22Rv1 (cell line): ENCODE data around the gene CBY2.

ENCODE experiments used
- H3K27ac ChIP-seq: fragments of 450-650 bp; 2 replicates; pipeline ENCODE4 v1.5.1; 2017
- ZFX ChIP-seq: fragments of 450-650 bp; IDR thresholded peaks from 2 replicates; pipeline ENCODE4 v1.6.1; 2017; ENCODE audit warnings: antibody characterized with exemption, borderline replicate concordance
- TF ChIP-seq, protein P1 (sequence below): fragments of 450-650 bp; IDR thresholded peaks from 2 replicates; pipeline ENCODE4 v1.5.1; 2017; ENCODE audit warnings: mild to moderate bottlenecking

The CBY2 gene

DNA sequence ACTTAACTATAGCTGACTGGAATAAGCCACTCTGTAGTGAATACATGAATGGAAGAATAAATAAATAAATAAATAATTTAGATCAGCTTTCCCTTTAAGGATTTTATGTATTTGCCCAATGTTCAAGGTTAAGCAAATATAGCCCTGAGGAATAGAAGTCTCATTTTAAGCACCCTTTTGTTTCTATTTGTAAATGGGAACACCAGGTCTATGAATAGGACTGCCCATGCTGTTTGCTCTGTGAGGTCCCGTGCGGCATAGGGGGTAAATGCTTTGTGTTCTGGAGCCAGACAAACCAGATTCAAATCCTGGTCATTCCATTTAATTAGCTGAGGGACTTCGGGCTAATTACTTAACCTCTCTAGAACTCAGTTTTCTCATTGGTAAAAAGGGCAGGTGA, 29.3 kb downstream of the CBY2 start:
- H3K27ac ChIP-seq, result no peak overlapping the region
- TF ChIP-seq, protein P1, sequence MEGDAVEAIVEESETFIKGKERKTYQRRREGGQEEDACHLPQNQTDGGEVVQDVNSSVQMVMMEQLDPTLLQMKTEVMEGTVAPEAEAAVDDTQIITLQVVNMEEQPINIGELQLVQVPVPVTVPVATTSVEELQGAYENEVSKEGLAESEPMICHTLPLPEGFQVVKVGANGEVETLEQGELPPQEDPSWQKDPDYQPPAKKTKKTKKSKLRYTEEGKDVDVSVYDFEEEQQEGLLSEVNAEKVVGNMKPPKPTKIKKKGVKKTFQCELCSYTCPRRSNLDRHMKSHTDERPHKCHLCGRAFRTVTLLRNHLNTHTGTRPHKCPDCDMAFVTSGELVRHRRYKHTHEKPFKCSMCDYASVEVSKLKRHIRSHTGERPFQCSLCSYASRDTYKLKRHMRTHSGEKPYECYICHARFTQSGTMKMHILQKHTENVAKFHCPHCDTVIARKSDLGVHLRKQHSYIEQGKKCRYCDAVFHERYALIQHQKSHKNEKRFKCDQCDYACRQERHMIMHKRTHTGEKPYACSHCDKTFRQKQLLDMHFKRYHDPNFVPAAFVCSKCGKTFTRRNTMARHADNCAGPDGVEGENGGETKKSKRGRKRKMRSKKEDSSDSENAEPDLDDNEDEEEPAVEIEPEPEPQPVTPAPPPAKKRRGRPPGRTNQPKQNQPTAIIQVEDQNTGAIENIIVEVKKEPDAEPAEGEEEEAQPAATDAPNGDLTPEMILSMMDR, result no peak
- no peak for TF ChIP-seq ZFX

DNA sequence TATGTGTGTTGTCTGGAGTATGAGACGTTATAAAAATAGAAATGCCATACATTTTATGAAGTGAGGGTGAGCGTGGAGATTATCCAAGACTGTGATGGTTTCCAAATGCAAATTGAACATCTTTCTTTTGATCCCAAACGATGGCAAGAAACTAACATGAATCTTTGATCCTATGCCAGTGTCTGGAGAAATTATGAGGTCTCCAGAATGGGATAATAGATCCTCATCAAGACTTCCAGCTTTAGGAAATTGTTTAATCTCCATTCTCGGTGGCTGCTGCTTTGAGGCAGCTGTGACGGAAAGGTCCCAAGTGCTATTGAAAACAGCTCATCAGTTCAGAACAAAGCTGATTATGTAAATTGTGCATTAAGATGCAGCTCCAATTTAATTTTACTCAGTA, 30.8 kb downstream of the CBY2 start:
- no peak overlapping the region for H3K27ac ChIP-seq
- no peak for TF ChIP-seq ZFX
- TF ChIP-seq, protein P1, result no peak

DNA sequence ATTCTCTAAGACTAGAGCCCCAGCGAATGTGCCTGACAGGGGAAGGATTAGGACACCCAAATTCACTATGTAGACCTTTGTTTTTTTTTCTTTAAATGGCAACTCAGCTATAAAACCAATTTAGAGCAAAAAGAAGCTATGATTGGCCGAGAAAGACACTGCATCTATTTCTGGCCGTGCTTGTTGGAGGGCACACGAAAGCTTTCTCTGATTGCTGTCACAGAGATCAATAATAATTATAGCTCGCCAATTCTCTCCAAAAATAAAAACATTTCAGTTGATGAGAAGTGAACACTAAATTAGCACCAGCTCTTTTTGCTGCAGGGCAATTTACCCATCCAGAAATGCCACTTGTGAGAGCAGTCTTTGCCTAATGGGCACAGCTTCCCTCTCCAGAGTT, 31.2 kb downstream of the CBY2 start:
- no peak overlapping the region for H3K27ac ChIP-seq
- TF ChIP-seq, protein P1, result no peak
- no peak for TF ChIP-seq ZFX

DNA sequence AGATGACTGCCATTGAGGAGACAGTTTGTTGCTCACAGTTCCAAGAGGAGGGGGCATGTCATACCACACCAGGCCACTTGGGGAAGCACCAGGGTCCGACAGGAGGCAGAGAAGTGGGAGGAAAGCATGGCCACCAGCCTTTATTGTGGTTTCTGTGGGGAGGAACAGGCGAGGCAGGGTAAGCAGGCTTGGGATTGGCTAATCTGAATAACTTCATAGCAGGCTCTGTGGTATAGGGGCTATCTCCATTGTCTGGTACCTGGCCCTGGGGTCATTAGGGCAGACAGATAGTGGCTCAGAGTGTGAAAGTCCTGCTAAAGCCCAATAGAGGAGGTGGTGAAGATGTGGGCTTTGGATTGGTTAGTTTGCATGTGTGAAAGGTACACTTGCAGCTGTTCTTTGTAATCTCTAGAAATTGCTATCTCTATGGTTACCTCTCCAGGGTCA, 35.5 kb downstream of the CBY2 start:
- no peak overlapping the region for H3K27ac ChIP-seq
- TF ChIP-seq, protein P1, result peak; percentile 44
- TF ChIP-seq ZFX, result no peak

- TF ChIP-seq ZFX, result no peak
- H3K27ac ChIP-seq, result no peak overlapping the region
Observed at GRCh38 chr13:45742985-45743384, 40.9 kb downstream of the CBY2 start.

GRCh38 chr13:45744979-45745378, 42.9 kb downstream of the CBY2 start:
- TF ChIP-seq, protein P1, result no peak
- no peak for TF ChIP-seq ZFX
- H3K27ac ChIP-seq, result no peak overlapping the region

DNA sequence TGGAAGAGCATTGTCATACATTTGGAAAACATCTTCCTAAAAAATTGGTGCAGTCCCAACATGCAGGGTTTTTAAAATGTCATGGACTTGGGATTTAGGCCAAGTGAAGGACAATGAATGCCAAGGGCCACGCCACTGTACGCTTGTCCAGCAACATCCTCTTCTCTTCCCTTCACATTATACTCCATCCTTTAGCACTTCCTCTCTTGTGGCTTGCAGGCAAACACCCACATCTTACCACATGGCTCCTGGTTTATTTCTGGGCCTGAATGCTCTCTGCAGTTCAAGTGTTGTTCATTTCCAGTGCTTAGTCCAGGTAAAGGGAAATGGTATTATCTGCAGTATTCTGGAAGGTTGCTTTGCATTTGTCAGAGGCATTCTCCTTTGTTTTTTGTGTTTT, 45.0 kb downstream of the CBY2 start:
- no peak overlapping the region for H3K27ac ChIP-seq
- no peak for TF ChIP-seq ZFX
- TF ChIP-seq, protein P1, result no peak
